Measurements from ENCODE around the gene MRPL46.
"Not testable (repeated sequence)": the region's sequence is repeated elsewhere in the genome, so short reads cannot be mapped to it uniquely, and the experiment has no call there.

Gene MRPL46

GRCh38 chr15:88477904-88478303 lies 10.7 kb upstream of the MRPL46 start:
- DNase-seq = no peak

- no peak for DNase-seq
Measured at GRCh38 chr15:88477126-88477525, 9.9 kb upstream of the MRPL46 start.

- DNase-seq = peak; percentile 6 to 32
Measured at GRCh38 chr15:88476635-88477060, 9.5 kb upstream of the MRPL46 start.

GRCh38 chr15:88473661-88474293 lies 6.6 kb upstream of the MRPL46 start:
- not testable (repeated sequence) for DNase-seq

GRCh38 chr15:88472225-88472624 lies 5.0 kb upstream of the MRPL46 start:
- DNase-seq = no peak

- DNase-seq = no peak
Measured at GRCh38 chr15:88470625-88471372, 3.6 kb upstream of the MRPL46 start.

GRCh38 chr15:88469321-88469720 lies 2.1 kb upstream of the MRPL46 start:
- DNase-seq = no peak

GRCh38 chr15:88468721-88469120 lies 1.5 kb upstream of the MRPL46 start:
- not testable (repeated sequence) for DNase-seq

GRCh38 chr15:88467935-88468528 lies 844 bp upstream of the MRPL46 start:
- DNase-seq = peak in 1 of 2 donors; percentile 0

GRCh38 chr15:88465633-88466224 lies 1.5 kb downstream of the MRPL46 start:
- no peak for DNase-seq

- no peak for DNase-seq
Measured at GRCh38 chr15:88463870-88464532, 3.2 kb downstream of the MRPL46 start.

GRCh38 chr15:88456733-88457132 lies 10.5 kb downstream of the MRPL46 start:
- no peak for DNase-seq

GRCh38 chr15:88454867-88455810 lies 12.0 kb downstream of the MRPL46 start:
- DNase-seq = peak; percentile 15 to 28

GRCh38 chr15:88454236-88454635 lies 13.0 kb downstream of the MRPL46 start:
- DNase-seq = no peak

- no peak for DNase-seq
Measured at GRCh38 chr15:88453651-88454050, 13.5 kb downstream of the MRPL46 start.

GRCh38 chr15:88450125-88450798 lies 16.9 kb downstream of the MRPL46 start:
- DNase-seq = peak; percentile 30 to 33

GRCh38 chr15:88449581-88449980 lies 17.6 kb downstream of the MRPL46 start:
- DNase-seq = no peak

- DNase-seq = no peak
Measured at GRCh38 chr15:88448991-88449461, 18.2 kb downstream of the MRPL46 start.

- DNase-seq = no peak
Measured at GRCh38 chr15:88447741-88448140, 19.4 kb downstream of the MRPL46 start.

GRCh38 chr15:88447206-88447605 lies 20.0 kb downstream of the MRPL46 start:
- DNase-seq = no peak

- no peak for DNase-seq
Measured at GRCh38 chr15:88441076-88441730, 26.0 kb downstream of the MRPL46 start.
